Endothelial cell of umbilical vein (primary cell): Measurements from ENCODE around the gene SLC25A48. TPM values are rescaled to one million over a fixed set of nuclear protein-coding genes. Genes with fewer than 3 reads are reported as not detected.

Source experiments
- BruUV-seq: library from RNA; stranded (reverse); fragments of 400-500 nt; replicated peaks from 2 replicates; lab custom pipeline; 2021; lab: Mats Ljungman, UMichigan
- CTCF ChIA-PET: fragments of 300-600, 350-600 bp; sonication (Branson Sonifier 250); formaldehyde crosslinking; loops from one replicate; lab custom pipeline; 2021; ENCODE audit warnings: antibody characterized with exemption, inconsistent platforms; lab: Charles Lee
- POLR2A ChIA-PET: fragments of 300-600, 350-600 bp; sonication (Branson Sonifier 250); formaldehyde crosslinking; loops from one replicate; lab custom pipeline; 2021; ENCODE audit warnings: antibody characterized with exemption, inconsistent platforms; lab: Charles Lee
- DNase-seq: peaks from one replicate; pipeline ENCODE4 v3.0.0-alpha.2; 2011; ENCODE audit warnings: low read depth, low spot score
- FAIRE-seq: peaks from 2 replicates; lab custom pipeline; 2011; peaks lifted over from hg19 to GRCh38; lab: Jason Lieb, UNC
- H2AFZ ChIP-seq: 2 replicates; pipeline ENCODE4 v1.6.0; 2012; ENCODE audit warnings: low read depth, low read length, control low read depth, inconsistent platforms
- H3K27ac ChIP-seq: 2 replicates; pipeline ENCODE4 v1.5.1; 2011; ENCODE audit warnings: low read depth, mild to moderate bottlenecking, control low read depth, low read length, moderate library complexity; ENCODE audit not compliant: insufficient read depth
- H3K27me3 ChIP-seq, 2 experiments: 2 replicates each; pipeline versions ENCODE4 v1.6.0 to v1.6.1; 2011; ENCODE audit warnings: low read length in 2 of 2, mixed read lengths in 1 of 2; ENCODE audit not compliant: control insufficient read depth in 2 of 2, insufficient read depth in 2 of 2
- H3K36me3 ChIP-seq, 2 experiments: 2 replicates in 1 of 2; 3 replicates in 1 of 2; pipeline ENCODE4 v1.5.1; 2011; ENCODE audit warnings: low read length in 2 of 2, mild to moderate bottlenecking in 1 of 2, moderate library complexity in 1 of 2; ENCODE audit not compliant: control insufficient read depth in 2 of 2, insufficient read depth in 2 of 2; ENCODE audit errors: extremely low read depth in 1 of 2
- H3K4me1 ChIP-seq: 3 replicates; pipeline ENCODE4 v1.5.1; 2011; ENCODE audit warnings: mild to moderate bottlenecking, low read length; ENCODE audit not compliant: control insufficient read depth, insufficient read depth; ENCODE audit errors: extremely low read depth
- H3K4me2 ChIP-seq: 2 replicates; pipeline ENCODE4 v1.6.1; 2011; ENCODE audit warnings: low read length, control low read depth, mixed read lengths; ENCODE audit not compliant: insufficient read depth
- H3K4me3 ChIP-seq, 3 experiments: fragments of 200-600 bp in 1 of 3; sonication (generic), shearing (Covaris generic) in 1 of 3; replicated peaks in 1 of 3; 2 replicates each; pipeline ENCODE4 v1.5.1; 2011 to 2016; ENCODE audit warnings: control low read depth in 3 of 3, low read length in 3 of 3, mild to moderate bottlenecking in 2 of 3, inconsistent platforms in 1 of 3, low read depth in 1 of 3, moderate library complexity in 1 of 3; ENCODE audit not compliant: insufficient read depth in 1 of 3
- H3K79me2 ChIP-seq: 2 replicates; pipeline ENCODE4 v1.6.0; 2012; ENCODE audit warnings: low read length, inconsistent platforms; ENCODE audit not compliant: control insufficient read depth, insufficient read depth
- H3K9ac ChIP-seq: replicated peaks from 2 replicates; pipeline ENCODE3; 2011; ENCODE audit warnings: low read length, control low read depth; ENCODE audit not compliant: insufficient read depth; ENCODE audit errors: extremely low read depth
- H3K9me1 ChIP-seq: replicated peaks from 3 replicates; pipeline ENCODE4 v1.6.0; 2011; ENCODE audit warnings: mild to moderate bottlenecking, low read length; ENCODE audit not compliant: control insufficient read depth, insufficient read depth; ENCODE audit errors: extremely low read depth
- H3K9me3 ChIP-seq: replicated peaks from 2 replicates; pipeline ENCODE4 v1.5.1; 2012; ENCODE audit warnings: low read length, inconsistent platforms; ENCODE audit not compliant: control insufficient read depth, insufficient read depth
- H4K20me1 ChIP-seq: replicated peaks from 2 replicates; pipeline ENCODE3; 2011; ENCODE audit warnings: mild to moderate bottlenecking, low read length; ENCODE audit not compliant: control insufficient read depth, insufficient read depth; ENCODE audit errors: extremely low read depth
- EZH2 ChIP-seq: IDR thresholded peaks from 2 replicates; pipeline ENCODE4 v1.6.1; 2012; ENCODE audit warnings: borderline replicate concordance, low read depth, mild to moderate bottlenecking, moderate library complexity, low read length, inconsistent platforms; ENCODE audit not compliant: severe bottlenecking
- FOS ChIP-seq: IDR thresholded peaks from 2 replicates; pipeline ENCODE4 v1.6.1; 2011; ENCODE audit warnings: mild to moderate bottlenecking, low read length, moderate library complexity, borderline replicate concordance; ENCODE audit not compliant: insufficient read depth
- GATA2 ChIP-seq: IDR thresholded peaks from 2 replicates; pipeline ENCODE4 v1.7.0; 2011; ENCODE audit warnings: low read depth, mild to moderate bottlenecking, moderate library complexity, mixed read lengths, low read length; ENCODE audit not compliant: insufficient read length, insufficient read depth
- JUN ChIP-seq: IDR thresholded peaks from 2 replicates; pipeline ENCODE4 v1.6.1; 2011; ENCODE audit warnings: borderline replicate concordance, low read depth; ENCODE audit not compliant: insufficient read length, insufficient read depth
- MYC ChIP-seq: IDR thresholded peaks from one replicate; pipeline ENCODE4 v1.6.1; 2011; ENCODE audit warnings: mild to moderate bottlenecking, low read depth, low read length
- POLR2A ChIP-seq: IDR thresholded peaks from 2 replicates; pipeline ENCODE4 v1.6.1; 2012; ENCODE audit warnings: low read depth, mild to moderate bottlenecking, control low read depth, low read length
- POLR2AphosphoS5 ChIP-seq: IDR thresholded peaks from 2 replicates; pipeline ENCODE4 v1.6.1; 2012; ENCODE audit warnings: low read depth, mild to moderate bottlenecking, control low read depth, low read length, moderate library complexity; ENCODE audit not compliant: insufficient read depth
- dilution Hi-C: fragments of 300-500 bp; cut with MboI; formaldehyde crosslinking; loops from one replicate; pipeline ENCODE4 v1.15.0; 2019; ENCODE audit warnings: low sequenced_read_pairs; ENCODE audit not compliant: extremely low pct_ligation_motif_present
- intact Hi-C: fragments of 100-400 bp; cut with micrococcal nuclease; formaldehyde crosslinking; loops from one replicate; pipeline ENCODE4 v1.10.0; 2022
- polyA plus RNA-seq, 4 experiments: library from polyadenylated mRNA; depleted of rRNA in 3 of 4; stranded (reverse) in 3 of 4; unstranded in 1 of 4; fragments of >200 nt; gene quantifications; 2 replicates each; pipeline versions ENCODE4 v1.2.1 to v1.2.3, GENCODE V29; 2011 to 2012; ENCODE audit warnings: missing spikeins in 1 of 4
- total RNA-seq: library from RNA; stranded (reverse); gene quantifications from 2 replicates; pipeline ENCODE4 v1.2.3, GENCODE V29; 2021
- TF ChIP-seq, protein P1 (sequence below): IDR thresholded peaks from 2 replicates; pipeline ENCODE4 v1.6.1; 2011; ENCODE audit not compliant: insufficient read depth, insufficient read length
- TF ChIP-seq, protein P2 (sequence below), 2 donors: IDR thresholded peaks; 1 replicate in 1 of 2; 2 replicates in 1 of 2; pipeline ENCODE4 v1.5.1; 2011; ENCODE audit warnings: low read length in 2 of 2, mild to moderate bottlenecking in 2 of 2, moderate library complexity in 2 of 2, control low read depth in 1 of 2, inconsistent platforms in 1 of 2, low read depth in 1 of 2; ENCODE audit not compliant: insufficient read depth in 1 of 2; ENCODE audit errors: extremely low read depth in 1 of 2

The SLC25A48 gene
- total and polyA plus RNA-seq, 2 donors (not counting 3 experiments of a cell fraction or from before 2014, with no cell fraction given), result not detected

DNA sequence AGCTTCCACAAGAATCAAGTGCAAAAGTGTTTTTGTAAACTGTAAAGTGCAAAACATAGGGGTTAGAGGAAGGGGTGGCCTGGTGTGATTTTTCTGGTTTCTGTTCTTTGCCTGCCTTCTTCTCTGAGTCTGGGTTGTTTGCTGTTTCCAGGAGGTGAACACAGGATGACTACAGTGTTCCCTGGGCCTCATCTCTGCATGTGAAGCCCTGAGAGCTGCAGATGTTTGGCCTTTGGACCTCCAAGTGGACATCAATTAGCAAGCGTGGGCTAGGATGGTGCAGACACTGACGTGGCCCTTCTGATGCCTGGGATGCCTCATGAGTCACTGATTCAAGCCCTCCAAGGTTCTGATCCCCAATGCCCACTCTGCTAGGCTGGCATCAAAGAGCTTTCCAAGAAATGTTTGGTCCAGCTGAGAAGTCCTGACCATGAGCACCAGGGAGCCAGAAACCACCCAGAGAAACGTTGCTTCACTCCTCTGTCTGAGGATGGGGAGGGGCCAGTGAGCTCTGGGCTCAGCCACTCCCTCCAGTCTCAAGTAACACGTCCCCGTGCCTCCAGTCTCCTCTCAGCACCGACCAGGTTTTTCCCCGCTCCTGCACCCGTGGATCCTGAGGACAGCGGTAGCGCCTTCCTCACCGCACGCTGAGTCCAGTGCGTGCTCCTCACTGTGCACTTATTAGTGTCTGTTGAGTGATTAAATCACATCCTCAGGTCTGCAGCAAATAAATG lies 53.6 kb downstream of the SLC25A48 start:
- Histone ChIP-seq H3K4me3 (no peak overlapping the region), H4K20me1 (no peaks in the 10 kb centered on the region), H2AFZ (no peak overlapping the region), H3K4me1 (no peaks in the 10 kb centered on the region), H3K4me2 (no peak overlapping the region), H3K79me2 (no peaks in the 10 kb centered on the region), H3K9ac (no peak overlapping the region), H3K9me1 (no peaks in the 10 kb centered on the region), H3K27me3 (peaks cover 0 to 3% of the 10 kb centered on the region in 2 experiments), H3K9me3 (no peaks in the 10 kb centered on the region), H3K36me3 (no peaks in the 10 kb centered on the region), H3K27ac (no peak overlapping the region)
- dilution Hi-C loops (no loop called here), intact Hi-C loops (loop anchor here (1.0 to 5.0 kb wide), 6 partner anchors 57 to 324 kb away; no protein-coding TSS in a partner anchor)
- no TSS peak for BruUV-seq
- CTCF ChIA-PET, result interaction anchor here (1.2 to 5.4 kb wide), 4 partner anchors 65 to 325 kb away, joined by 3 to 52 read pairs (median 18); no protein-coding TSS in a partner anchor
- TF ChIP-seq MYC (no peak), POLR2A (no peak), POLR2AphosphoS5 (no peak), GATA2 (no peak), EZH2 (no peak), JUN (no peak), FOS (no peak)
- TF ChIP-seq, protein P1, sequence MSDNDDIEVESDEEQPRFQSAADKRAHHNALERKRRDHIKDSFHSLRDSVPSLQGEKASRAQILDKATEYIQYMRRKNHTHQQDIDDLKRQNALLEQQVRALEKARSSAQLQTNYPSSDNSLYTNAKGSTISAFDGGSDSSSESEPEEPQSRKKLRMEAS, result no peak
- TF ChIP-seq, protein P2, sequence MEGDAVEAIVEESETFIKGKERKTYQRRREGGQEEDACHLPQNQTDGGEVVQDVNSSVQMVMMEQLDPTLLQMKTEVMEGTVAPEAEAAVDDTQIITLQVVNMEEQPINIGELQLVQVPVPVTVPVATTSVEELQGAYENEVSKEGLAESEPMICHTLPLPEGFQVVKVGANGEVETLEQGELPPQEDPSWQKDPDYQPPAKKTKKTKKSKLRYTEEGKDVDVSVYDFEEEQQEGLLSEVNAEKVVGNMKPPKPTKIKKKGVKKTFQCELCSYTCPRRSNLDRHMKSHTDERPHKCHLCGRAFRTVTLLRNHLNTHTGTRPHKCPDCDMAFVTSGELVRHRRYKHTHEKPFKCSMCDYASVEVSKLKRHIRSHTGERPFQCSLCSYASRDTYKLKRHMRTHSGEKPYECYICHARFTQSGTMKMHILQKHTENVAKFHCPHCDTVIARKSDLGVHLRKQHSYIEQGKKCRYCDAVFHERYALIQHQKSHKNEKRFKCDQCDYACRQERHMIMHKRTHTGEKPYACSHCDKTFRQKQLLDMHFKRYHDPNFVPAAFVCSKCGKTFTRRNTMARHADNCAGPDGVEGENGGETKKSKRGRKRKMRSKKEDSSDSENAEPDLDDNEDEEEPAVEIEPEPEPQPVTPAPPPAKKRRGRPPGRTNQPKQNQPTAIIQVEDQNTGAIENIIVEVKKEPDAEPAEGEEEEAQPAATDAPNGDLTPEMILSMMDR (IDR thresholded peaks at IDR 0.05; ENCODE audit: extremely low read depth in 1 of 2, insufficient read depth in 1 of 2, low read depth in 1 of 2, low read length in 2 of 2), result no peak
- POLR2A ChIA-PET, result no interaction called here
- DNase-seq, result no peak
- no peak for FAIRE-seq
